Ovary (tissue), 3 donors: Measurements from ENCODE around the gene PCDHGA6.

Experiments used
- POLR2A ChIP-seq: fragments of 450-650 bp; IDR thresholded peaks from one replicate; pipeline ENCODE4 v1.6.1; 2017; ENCODE audit warnings: antibody characterized with exemption, mild to moderate bottlenecking, moderate library complexity
- TF ChIP-seq, protein P1 (sequence below), 3 donors: fragments of 450-650 bp in 2 of 3; fragments of 200-600 bp in 1 of 3; IDR thresholded peaks; one replicate each; pipeline versions ENCODE4 v1.5.1 to v1.8.0; 2016 to 2022; ENCODE audit warnings: antibody characterized with exemption in 3 of 3, mild to moderate bottlenecking in 1 of 3
- donor health status: DM: no; HTN: no; CAD: no.

- TF ChIP-seq, protein P1, sequence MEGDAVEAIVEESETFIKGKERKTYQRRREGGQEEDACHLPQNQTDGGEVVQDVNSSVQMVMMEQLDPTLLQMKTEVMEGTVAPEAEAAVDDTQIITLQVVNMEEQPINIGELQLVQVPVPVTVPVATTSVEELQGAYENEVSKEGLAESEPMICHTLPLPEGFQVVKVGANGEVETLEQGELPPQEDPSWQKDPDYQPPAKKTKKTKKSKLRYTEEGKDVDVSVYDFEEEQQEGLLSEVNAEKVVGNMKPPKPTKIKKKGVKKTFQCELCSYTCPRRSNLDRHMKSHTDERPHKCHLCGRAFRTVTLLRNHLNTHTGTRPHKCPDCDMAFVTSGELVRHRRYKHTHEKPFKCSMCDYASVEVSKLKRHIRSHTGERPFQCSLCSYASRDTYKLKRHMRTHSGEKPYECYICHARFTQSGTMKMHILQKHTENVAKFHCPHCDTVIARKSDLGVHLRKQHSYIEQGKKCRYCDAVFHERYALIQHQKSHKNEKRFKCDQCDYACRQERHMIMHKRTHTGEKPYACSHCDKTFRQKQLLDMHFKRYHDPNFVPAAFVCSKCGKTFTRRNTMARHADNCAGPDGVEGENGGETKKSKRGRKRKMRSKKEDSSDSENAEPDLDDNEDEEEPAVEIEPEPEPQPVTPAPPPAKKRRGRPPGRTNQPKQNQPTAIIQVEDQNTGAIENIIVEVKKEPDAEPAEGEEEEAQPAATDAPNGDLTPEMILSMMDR (IDR thresholded peaks at IDR 0.05): no peak
- no peak for TF ChIP-seq POLR2A
Measured at GRCh38 chr5:141328231-141328630, 45.5 kb upstream of the PCDHGA6 start.
